Measurements from ENCODE around the gene CACNA2D2. TPM values are rescaled to one million over a fixed set of nuclear protein-coding genes. Genes with fewer than 3 reads are reported as not detected.

Gene CACNA2D2
- polyA plus RNA-seq, 1 of the 3 experiments (the other 2 are of a cell fraction), result 1.1 TPM

GRCh38 chr3:50502225-50502583 lies 1.2 kb downstream of the CACNA2D2 start:
- Histone ChIP-seq H3K9ac (no peak overlapping the region), H3K79me2 (ENCODE audit: insufficient read depth) (no peaks in the 10 kb centered on the region), H2AFZ (ENCODE audit: low read depth) (no peak overlapping the region), H3K9me2 (no peaks in the 10 kb centered on the region), H4K20me1 (ENCODE audit: insufficient read depth) (no peaks in the 10 kb centered on the region), H3K36me3 (replicated peaks in 1 of 2; ENCODE audit: control insufficient read depth in 1 of 2, insufficient read depth in 2 of 2, low read length in 1 of 2) (no peaks in the 10 kb centered on the region), H3K4me2 (no peak overlapping the region), H3K4me1 (ENCODE audit: control insufficient read depth in 1 of 2, insufficient read depth in 2 of 2, low read depth in 1 of 2, low read length in 1 of 2) (peaks cover 0 to 52% of the 10 kb centered on the region in 2 experiments; a peak in 1 of 4 replicates), H3K9me3 (no peaks in the 10 kb centered on the region), H3K4me3 (ENCODE audit: low read depth in 2 of 2, low read length in 1 of 2) (peak overlapping the region in 1 of 2 experiments; percentile 58; a peak in 2 of 4 replicates), H3K27ac (ENCODE audit: low read depth in 2 of 2, low read length in 1 of 2) (peak overlapping the region in 1 of 2 experiments; percentile 65; a peak in 1 of 4 replicates), H3K27me3 (ENCODE audit: insufficient read depth) (peaks cover 19% of the 10 kb centered on the region; the same call in 1 of the 2 replicates), H3F3A (replicated peaks; ENCODE audit: insufficient read depth) (no peaks in the 10 kb centered on the region)
- TF ChIP-seq TAF1 (IDR thresholded peaks at IDR 0.05; ENCODE audit: borderline replicate concordance, low read depth, low read length), result no peak
- no peak for TF ChIP-seq FOXJ3 (CRISPR knock-in tag; IDR thresholded peaks at IDR 0.05)
- TF ChIP-seq, protein P1, sequence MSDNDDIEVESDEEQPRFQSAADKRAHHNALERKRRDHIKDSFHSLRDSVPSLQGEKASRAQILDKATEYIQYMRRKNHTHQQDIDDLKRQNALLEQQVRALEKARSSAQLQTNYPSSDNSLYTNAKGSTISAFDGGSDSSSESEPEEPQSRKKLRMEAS (IDR thresholded peaks at IDR 0.05; ENCODE audit: low read depth), result no peak
- TF ChIP-seq REST (IDR thresholded peaks at IDR 0.05; ENCODE audit: low read depth, low read length), result no peak
- no peak for TF ChIP-seq CHD2 (IDR thresholded peaks at IDR 0.05; ENCODE audit: low read length, partially characterized antibody)
- TF ChIP-seq NFIC (IDR thresholded peaks at IDR 0.05; ENCODE audit: borderline replicate concordance), result no peak
- TF ChIP-seq, protein P2, sequence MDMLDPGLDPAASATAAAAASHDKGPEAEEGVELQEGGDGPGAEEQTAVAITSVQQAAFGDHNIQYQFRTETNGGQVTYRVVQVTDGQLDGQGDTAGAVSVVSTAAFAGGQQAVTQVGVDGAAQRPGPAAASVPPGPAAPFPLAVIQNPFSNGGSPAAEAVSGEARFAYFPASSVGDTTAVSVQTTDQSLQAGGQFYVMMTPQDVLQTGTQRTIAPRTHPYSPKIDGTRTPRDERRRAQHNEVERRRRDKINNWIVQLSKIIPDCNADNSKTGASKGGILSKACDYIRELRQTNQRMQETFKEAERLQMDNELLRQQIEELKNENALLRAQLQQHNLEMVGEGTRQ (IDR thresholded peaks at IDR 0.05; ENCODE audit: borderline replicate concordance, low read depth, low read length), result no peak
- no peak for TF ChIP-seq FOSL2 (IDR thresholded peaks at IDR 0.05; ENCODE audit: borderline replicate concordance, low read depth)
- TF ChIP-seq FOXM1 (IDR thresholded peaks at IDR 0.05; ENCODE audit: low read depth), result no peak
- TF ChIP-seq ELF1 (IDR thresholded peaks at IDR 0.05), result no peak
- no peak for TF ChIP-seq TEAD4 (IDR thresholded peaks at IDR 0.05; ENCODE audit: borderline replicate concordance, insufficient read depth)
- TF ChIP-seq EP300 (IDR thresholded peaks at IDR 0.05; ENCODE audit: borderline replicate concordance in 1 of 2, low read depth in 1 of 2, low read length in 1 of 2), result no peak
- TF ChIP-seq RFX5 (IDR thresholded peaks at IDR 0.05; ENCODE audit: low read length), result no peak
- no peak for TF ChIP-seq JUND (IDR thresholded peaks at IDR 0.05)
- ChIA-PET POLR2A (interaction anchor here (0.7 to 1.6 kb wide), 3 partner anchors 11 to 68 kb away, joined by 3 to 5 read pairs (median 3); no protein-coding TSS in a partner anchor), CTCF (interaction anchor here (0.7 to 4.1 kb wide), 24 partner anchors 9 to 155 kb away, joined by 3 to 40 read pairs (median 4); no protein-coding TSS in a partner anchor)
- peak; percentile 76 for DNase-seq
- WGBS (ENCODE audit: low lambda C conversion rate), result 15% methylated on average over 4 of the region's 7 CpGs

Data from SK-N-SH (cell line).